Raji (cell line): ENCODE data around the gene ODF4.

ENCODE experiments used
- POLR2A ChIP-seq: IDR thresholded peaks from 2 replicates; pipeline ENCODE4 v1.6.1; 2011; ENCODE audit warnings: low read depth, low read length, control low read depth; ENCODE audit not compliant: insufficient read depth

Gene ODF4

GRCh38 chr17:8339540-8339939 lies at the start of gene ODF4:
Gene ODF4, plus strand, starts transcription at chr17:8339840. Its CDS starts 212 bp downstream, at chr17:8340052.
- TF ChIP-seq POLR2A, result no peak

DNA sequence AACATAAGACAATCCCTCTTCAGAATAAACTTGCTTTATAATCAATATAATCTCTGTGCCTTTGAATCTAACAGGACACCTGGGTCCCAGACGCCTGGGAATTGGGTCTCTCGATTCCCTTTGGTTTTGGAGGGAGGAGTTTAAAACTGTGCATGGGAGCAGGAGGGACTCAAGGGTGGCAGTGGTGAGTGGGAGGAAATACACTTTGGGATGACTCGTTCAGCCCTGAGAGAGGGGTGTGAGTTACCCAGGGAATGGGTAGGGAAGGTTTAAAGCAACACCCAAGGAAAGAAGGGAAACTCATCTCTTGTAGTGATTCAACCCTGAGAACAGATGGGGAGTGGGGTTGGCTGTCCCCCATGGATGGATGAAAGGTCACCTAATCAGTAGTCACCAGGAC lies 49.6 kb upstream of the ODF4 start:
- no peak for TF ChIP-seq POLR2A

GRCh38 chr17:8292639-8293395 lies 46.8 kb upstream of the ODF4 start:
- TF ChIP-seq POLR2A, result no peak

DNA sequence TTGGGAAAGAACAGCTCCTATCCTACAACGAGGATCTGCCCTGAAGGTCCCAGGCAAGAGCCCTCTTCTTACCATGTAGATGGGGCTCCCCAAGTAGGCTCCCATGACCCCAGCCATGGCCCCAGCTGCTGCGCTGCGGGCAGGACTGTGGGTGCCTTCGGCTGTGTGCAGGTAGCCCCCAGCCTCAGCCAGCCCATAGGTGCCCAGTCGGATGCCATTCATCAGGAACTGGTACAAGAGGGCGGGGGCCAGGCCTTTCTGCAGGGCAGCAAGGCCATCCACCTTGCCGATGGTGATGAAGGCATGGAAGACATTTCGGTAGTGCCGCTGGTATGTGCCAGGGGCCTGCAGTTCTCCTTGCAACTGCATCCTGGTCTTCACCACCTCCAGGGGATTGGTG lies 45.3 kb upstream of the ODF4 start:
- no peak for TF ChIP-seq POLR2A

DNA sequence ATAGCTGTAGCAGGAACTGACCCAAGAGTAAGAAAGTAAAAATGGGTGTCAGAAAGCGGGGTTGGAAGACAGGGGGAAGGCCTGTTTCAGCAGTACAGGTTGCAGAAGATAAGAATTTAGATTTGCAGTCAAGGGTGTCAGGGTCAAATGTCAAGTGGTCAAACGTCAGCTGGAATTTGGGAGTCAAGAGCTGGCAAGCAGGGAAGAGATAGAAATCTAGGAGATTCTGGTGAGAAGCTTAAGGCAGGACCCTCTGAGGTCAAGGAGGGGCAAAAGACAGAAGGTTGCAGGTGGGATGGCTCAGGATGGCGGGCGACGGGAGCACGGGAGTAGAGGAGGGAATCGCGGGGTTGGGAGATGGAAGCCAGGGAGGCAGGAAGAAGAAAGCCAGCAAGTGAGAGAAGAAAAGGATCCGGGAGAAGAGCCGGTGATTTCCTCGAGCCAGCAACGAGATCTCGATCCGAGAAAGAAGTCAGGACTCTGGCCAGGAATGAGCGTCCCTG lies 44.8 kb upstream of the ODF4 start:
- no peak for TF ChIP-seq POLR2A

DNA sequence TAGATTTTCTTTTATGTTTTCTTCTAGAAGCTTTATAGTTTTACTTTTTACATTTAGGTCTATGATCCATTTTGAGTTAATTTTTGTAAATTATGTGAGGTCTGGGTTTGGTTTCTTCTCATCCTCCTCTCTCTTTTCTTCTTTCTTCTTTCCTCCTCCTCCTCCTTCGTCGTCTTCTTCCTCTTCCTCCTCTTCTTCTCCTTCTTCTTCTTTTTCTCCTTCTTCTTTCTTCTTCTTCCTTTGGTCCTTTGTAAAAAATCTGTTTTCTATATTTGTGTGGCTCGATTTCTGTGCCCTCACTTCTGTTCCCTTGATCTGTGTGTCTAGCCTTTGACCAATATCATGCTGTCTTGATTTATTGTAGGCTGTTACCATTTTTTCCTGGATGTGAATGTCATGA lies 39.4 kb upstream of the ODF4 start:
- TF ChIP-seq POLR2A, result no peak

DNA sequence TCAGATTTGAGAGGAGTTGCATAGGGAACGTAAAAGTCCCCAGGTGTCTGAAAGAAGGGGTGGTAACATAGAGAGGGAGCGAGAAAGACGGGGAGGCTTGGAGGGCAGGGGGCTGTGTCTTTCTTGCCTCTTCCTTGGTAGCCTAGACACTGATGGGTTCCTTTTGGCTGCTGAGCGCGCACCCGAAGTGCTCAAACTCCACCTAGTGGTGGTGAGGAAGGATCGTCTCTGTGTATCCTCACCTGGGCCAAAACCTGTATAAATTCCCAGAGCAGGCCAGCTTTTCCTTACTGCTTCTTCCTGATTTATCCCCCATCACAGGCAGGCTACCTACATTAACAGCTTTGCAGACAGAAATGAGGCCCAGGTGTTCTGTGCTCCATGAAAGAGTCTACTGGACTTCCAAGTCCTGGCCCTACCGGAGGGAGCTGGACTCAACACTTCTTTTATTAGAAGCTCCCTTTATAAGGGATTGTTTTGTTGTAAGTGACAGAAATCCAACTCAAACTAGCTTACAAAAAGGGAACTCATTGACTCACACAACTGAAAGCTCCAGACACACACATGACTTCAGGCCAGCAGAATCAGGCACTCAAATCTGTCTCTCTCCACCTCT lies 38.9 kb upstream of the ODF4 start:
- no peak for TF ChIP-seq POLR2A

- no peak for TF ChIP-seq POLR2A
Observed at GRCh38 chr17:8310601-8311123, 29.0 kb upstream of the ODF4 start.

- TF ChIP-seq POLR2A, result no peak
Observed at GRCh38 chr17:8311131-8311790, 28.4 kb upstream of the ODF4 start.

DNA sequence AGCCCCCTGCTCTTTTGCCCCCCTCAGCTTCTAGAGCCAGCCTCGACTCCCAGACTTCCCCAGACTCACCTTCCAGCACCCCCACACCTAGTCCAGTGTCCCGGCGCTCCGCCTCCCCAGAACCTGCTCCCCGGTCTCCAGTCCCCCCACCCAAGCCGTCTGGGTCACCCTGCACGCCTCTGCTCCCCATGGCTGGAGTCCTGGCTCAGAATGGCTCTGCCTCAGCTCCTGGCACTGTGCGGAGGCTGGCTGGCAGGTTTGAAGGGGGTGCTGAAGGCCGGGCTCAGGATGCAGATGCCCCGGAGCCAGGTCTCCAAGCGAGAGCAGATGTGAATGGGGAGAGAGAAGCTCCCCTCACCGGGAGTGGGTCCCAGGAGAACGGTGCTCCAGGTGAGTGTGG lies 27.4 kb upstream of the ODF4 start:
- TF ChIP-seq POLR2A, result no peak

DNA sequence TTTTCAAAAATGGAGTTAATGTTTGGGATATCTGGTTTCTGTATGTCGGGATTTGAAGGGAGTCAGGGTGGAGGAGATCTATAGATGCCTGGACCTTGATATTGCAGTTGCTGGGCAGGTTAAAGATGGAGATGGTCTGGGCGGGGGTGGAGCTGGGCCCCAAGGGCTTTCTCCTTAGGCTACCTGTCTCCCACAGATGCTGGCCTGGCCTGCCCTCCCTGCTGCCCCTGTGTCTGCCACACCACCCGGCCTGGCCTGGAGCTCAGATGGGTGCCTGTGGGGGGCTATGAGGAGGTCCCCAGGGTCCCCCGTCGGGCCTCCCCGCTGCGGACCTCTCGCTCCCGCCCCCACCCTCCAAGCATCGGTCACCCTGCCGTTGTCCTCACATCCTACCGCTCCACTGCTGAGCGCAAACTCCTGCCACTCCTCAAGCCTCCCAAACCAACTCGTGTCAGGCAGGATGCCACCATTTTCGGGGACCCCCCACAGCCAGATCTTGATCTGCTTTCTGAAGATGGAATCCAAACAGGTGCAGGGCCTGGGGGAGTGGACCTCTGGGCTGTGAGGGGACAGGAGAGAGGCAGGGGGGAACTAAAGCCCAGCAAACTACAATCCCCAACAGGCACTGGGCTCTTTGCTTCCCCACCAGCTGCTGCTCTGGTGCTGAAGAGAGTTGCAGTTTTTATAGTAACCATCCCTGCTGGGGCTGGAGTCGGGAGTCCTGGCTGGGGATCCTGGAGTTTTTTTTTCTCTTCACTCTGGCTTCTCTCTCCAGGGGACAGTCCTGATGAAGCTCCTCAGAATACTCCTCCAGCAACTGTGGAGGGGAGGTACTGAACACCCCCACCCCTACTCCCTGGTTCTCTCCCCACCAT lies 26.7 kb upstream of the ODF4 start:
- no peak for TF ChIP-seq POLR2A

DNA sequence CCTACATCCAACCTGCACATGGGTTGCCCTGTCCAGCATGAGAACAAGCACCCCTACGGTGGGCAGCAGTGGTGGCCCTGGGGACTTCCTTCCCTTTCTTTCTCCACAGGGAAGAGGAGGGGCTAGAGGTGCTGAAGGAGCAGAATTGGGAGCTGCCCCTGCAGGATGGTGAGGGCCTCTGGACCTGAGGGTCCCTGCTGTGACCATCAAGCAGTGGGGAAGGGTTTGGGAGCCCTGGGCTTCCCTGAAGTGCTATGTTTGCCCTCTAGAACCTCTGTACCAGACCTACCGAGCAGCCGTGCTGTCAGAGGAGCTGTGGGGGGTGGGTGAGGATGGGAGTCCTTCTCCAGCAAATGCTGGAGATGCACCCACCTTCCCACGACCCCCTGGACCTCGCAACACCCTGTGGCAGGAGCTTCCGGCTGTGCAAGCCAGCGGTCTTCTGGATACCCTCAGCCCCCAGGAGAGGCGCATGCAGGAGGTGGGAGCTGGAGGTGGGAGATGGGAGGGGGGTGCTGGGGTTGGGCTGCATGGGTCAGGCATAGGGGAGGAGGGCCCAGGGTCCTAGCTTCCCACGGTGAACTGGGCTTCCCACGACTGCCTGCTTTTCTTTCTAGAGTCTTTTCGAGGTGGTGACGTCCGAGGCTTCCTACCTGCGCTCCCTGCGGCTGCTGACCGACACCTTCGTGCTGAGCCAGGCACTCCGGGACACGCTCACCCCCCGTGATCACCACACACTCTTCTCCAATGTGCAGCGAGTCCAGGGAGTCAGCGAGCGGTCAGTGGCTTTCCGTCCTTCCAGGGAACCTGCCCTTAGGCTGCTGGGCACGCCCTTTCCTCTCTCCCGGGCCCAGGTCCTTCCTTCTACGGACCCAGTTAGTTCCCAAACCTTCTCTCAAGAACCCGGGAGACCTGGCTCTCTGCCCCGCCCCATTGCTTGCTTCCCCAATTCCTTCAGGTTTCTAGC lies 24.6 kb upstream of the ODF4 start:
- TF ChIP-seq POLR2A, result no peak

GRCh38 chr17:8315764-8316217 lies 23.8 kb upstream of the ODF4 start:
- no peak for TF ChIP-seq POLR2A

GRCh38 chr17:8318010-8318935 lies 21.4 kb upstream of the ODF4 start:
- TF ChIP-seq POLR2A, result no peak
